OCI-LY3 (cell line): ENCODE data around the gene TEX50.

Source experiments
- H2AFZ ChIP-seq: fragments of 200-600, 300-600 bp; shearing (Covaris generic); 2 replicates; pipeline ENCODE4 v1.6.0; 2014; ENCODE audit warnings: antibody characterized with exemption, low read depth, low read length
- H3K27ac ChIP-seq: fragments of 200-600, 300-600 bp; sonication (generic); 2 replicates; pipeline ENCODE4 v1.5.1; 2014; ENCODE audit warnings: mild to moderate bottlenecking, low read length, moderate library complexity, mixed read lengths
- H3K27me3 ChIP-seq: fragments of 200-600, 300-600 bp; sonication (generic); 2 replicates; pipeline ENCODE4 v1.6.1; 2014; ENCODE audit warnings: low read depth, low read length, mixed read lengths
- H3K36me3 ChIP-seq: fragments of 200-600, 300-600 bp; sonication (generic); replicated peaks from 2 replicates; pipeline ENCODE3; 2014; ENCODE audit warnings: low read depth, low read length, mixed read lengths
- H3K4me1 ChIP-seq: fragments of 300-600, 200-600 bp; sonication (generic); 2 replicates; pipeline ENCODE4 v1.6.1; 2014; ENCODE audit warnings: low read length, mixed read lengths
- H3K4me2 ChIP-seq: fragments of 200-600, 300-600 bp; sonication (generic); 2 replicates; pipeline ENCODE4 v1.6.1; 2014; ENCODE audit warnings: low read length, mixed read lengths
- H3K4me3 ChIP-seq: fragments of 300-600, 200-600 bp; sonication (generic); 2 replicates; pipeline ENCODE4 v1.5.1; 2014; ENCODE audit warnings: antibody characterized with exemption, mild to moderate bottlenecking, low read length, moderate library complexity
- H3K79me2 ChIP-seq: fragments of 300-600, 200-600 bp; shearing (Covaris generic); 2 replicates; pipeline ENCODE4 v1.6.1; 2014; ENCODE audit warnings: mild to moderate bottlenecking, low read length, mixed read lengths
- H3K9ac ChIP-seq: fragments of 300-600, 200-600 bp; shearing (Covaris generic); 2 replicates; pipeline ENCODE4 v1.6.0; 2014; ENCODE audit warnings: mild to moderate bottlenecking, low read length, moderate library complexity
- H3K9me3 ChIP-seq: fragments of 200-600, 300-600 bp; shearing (Covaris generic); 2 replicates; pipeline ENCODE4 v1.6.1; 2014; ENCODE audit warnings: low read length, mixed read lengths; ENCODE audit not compliant: insufficient read depth
- H4K20me1 ChIP-seq: fragments of 200-600, 300-600 bp; sonication (generic); 2 replicates; pipeline ENCODE4 v1.6.1; 2016; ENCODE audit warnings: low read length, mixed read lengths; ENCODE audit not compliant: insufficient read depth
- CTCF ChIP-seq: fragments of 200-600, 300-600 bp; sonication (generic); IDR thresholded peaks from 2 replicates; pipeline ENCODE4 v1.5.1; 2014; ENCODE audit warnings: antibody characterized with exemption, low read length, low read depth
- EZH2phosphoT487 ChIP-seq: fragments of 200-600 bp; shearing (Covaris generic); IDR thresholded peaks from 2 replicates; pipeline ENCODE4 v1.6.1; 2018; ENCODE audit warnings: antibody characterized with exemption, mixed run types, low read depth

The TEX50 gene

GRCh38 chr1:173648880-173649605, 13.9 kb downstream of the TEX50 start:
- Histone ChIP-seq H3K79me2 (no peaks in the 10 kb centered on the region), H4K20me1 (no peaks in the 10 kb centered on the region), H3K36me3 (no peaks in the 10 kb centered on the region), H3K9ac (no peak overlapping the region), H3K4me2 (no peak overlapping the region), H3K4me1 (no peaks in the 10 kb centered on the region), H2AFZ (no peak overlapping the region), H3K4me3 (no peak overlapping the region), H3K9me3 (no peaks in the 10 kb centered on the region), H3K27ac (no peak overlapping the region), H3K27me3 (no peaks in the 10 kb centered on the region)
- TF ChIP-seq EZH2phosphoT487 (no peak), CTCF (no peak)

GRCh38 chr1:173660306-173660705, 25.2 kb downstream of the TEX50 start:
- no peaks in the 10 kb centered on the region for H3K9me3 ChIP-seq
- H3K4me2 ChIP-seq = no peak overlapping the region
- no peaks in the 10 kb centered on the region for H3K27me3 ChIP-seq
- H3K27ac ChIP-seq = no peak overlapping the region
- no peak overlapping the region for H2AFZ ChIP-seq
- TF ChIP-seq EZH2phosphoT487 (no peak), CTCF (no peak)
- H3K4me3 ChIP-seq = no peak overlapping the region
- H3K9ac ChIP-seq = no peak overlapping the region
- no peaks in the 10 kb centered on the region for H3K36me3 ChIP-seq
- no peaks in the 10 kb centered on the region for H3K4me1 ChIP-seq
- no peaks in the 10 kb centered on the region for H4K20me1 ChIP-seq
- no peaks in the 10 kb centered on the region for H3K79me2 ChIP-seq

GRCh38 chr1:173661271-173661670, 26.1 kb downstream of the TEX50 start:
- H3K4me3 ChIP-seq = no peak overlapping the region
- H3K4me1 ChIP-seq = no peaks in the 10 kb centered on the region
- H2AFZ ChIP-seq = no peak overlapping the region
- no peaks in the 10 kb centered on the region for H3K9me3 ChIP-seq
- H3K79me2 ChIP-seq = no peaks in the 10 kb centered on the region
- H4K20me1 ChIP-seq = no peaks in the 10 kb centered on the region
- H3K27me3 ChIP-seq = no peaks in the 10 kb centered on the region
- TF ChIP-seq EZH2phosphoT487 (no peak), CTCF (no peak)
- no peak overlapping the region for H3K4me2 ChIP-seq
- no peaks in the 10 kb centered on the region for H3K36me3 ChIP-seq
- H3K9ac ChIP-seq = no peak overlapping the region
- H3K27ac ChIP-seq = no peak overlapping the region

GRCh38 chr1:173661763-173662162, 26.6 kb downstream of the TEX50 start:
- Histone ChIP-seq H3K27ac (no peak overlapping the region), H3K4me2 (no peak overlapping the region), H2AFZ (no peak overlapping the region), H3K4me1 (no peaks in the 10 kb centered on the region), H3K4me3 (no peak overlapping the region), H3K9me3 (no peaks in the 10 kb centered on the region), H3K27me3 (no peaks in the 10 kb centered on the region), H3K9ac (no peak overlapping the region), H4K20me1 (no peaks in the 10 kb centered on the region), H3K79me2 (no peaks in the 10 kb centered on the region), H3K36me3 (no peaks in the 10 kb centered on the region)
- TF ChIP-seq CTCF (no peak), EZH2phosphoT487 (no peak)
